MG63 (cell line): ENCODE measurements around the gene EFCAB8. TPM values are rescaled to one million over a fixed set of nuclear protein-coding genes. Genes with fewer than 3 reads are reported as not detected.

Source experiments
- DNase-seq: peaks from one replicate; pipeline ENCODE4 v3.0.0-alpha.2; 2020
- H3K27me3 ChIP-seq: fragments of 250-450 bp; sonication (Bioruptor Pico); 2 replicates; pipeline ENCODE4 v1.5.1; 2020; ENCODE audit warnings: mild to moderate bottlenecking, moderate library complexity
- H3K36me3 ChIP-seq: fragments of 250-450 bp; sonication (Bioruptor Pico); 2 replicates; pipeline ENCODE4 v1.5.1; 2020; ENCODE audit warnings: mild to moderate bottlenecking, moderate library complexity
- H3K4me3 ChIP-seq: fragments of 250-450 bp; sonication (Bioruptor Pico); 2 replicates; pipeline ENCODE4 v1.5.1; 2020; ENCODE audit warnings: mild to moderate bottlenecking, moderate library complexity
- H3K9me3 ChIP-seq: fragments of 250-450 bp; sonication (Bioruptor Pico); 2 replicates; pipeline ENCODE4 v1.5.1; 2020; ENCODE audit warnings: mild to moderate bottlenecking, moderate library complexity
- total RNA-seq: library from RNA; depleted of rRNA; stranded (reverse); fragments of >200 nt; shearing (Covaris generic); gene quantifications from 2 replicates; pipeline ENCODE4 v1.2.3, GENCODE V29; 2014; ENCODE audit warnings: low replicate concordance; rRNA removed

The EFCAB8 gene
- total RNA-seq, 1 experiment from 2014 or later = not detected

GRCh38 chr20:33010674-33011449, 152.1 kb downstream of the EFCAB8 start:
- no peak overlapping the region for H3K4me3 ChIP-seq
- H3K9me3 ChIP-seq = no peaks in the 10 kb centered on the region
- H3K27me3 ChIP-seq = no peaks in the 10 kb centered on the region
- no peak for DNase-seq
- no peaks in the 10 kb centered on the region for H3K36me3 ChIP-seq

Other genes starting within 250 kb of the EFCAB8 start
- not detected in 2 replicates for gene C20orf203, start 185.0 kb upstream of the EFCAB8 start, total RNA-seq
- gene COMMD7, start 115.5 kb upstream of the EFCAB8 start, total RNA-seq = 70.5 and 112 TPM in 2 replicates
- gene DNMT3B, start 96.5 kb upstream of the EFCAB8 start, total RNA-seq = 5.6 and 6.6 TPM in 2 replicates
- 84.1 and 106 TPM in 2 replicates for gene MAPRE1, start 39.0 kb upstream of the EFCAB8 start, total RNA-seq
- gene SUN5, start 145.5 kb downstream of the EFCAB8 start, total RNA-seq = not detected in 2 replicates
- gene BPIFB2, start 148.8 kb downstream of the EFCAB8 start, total RNA-seq = not detected in 2 replicates
- gene BPIFB6, start 172.7 kb downstream of the EFCAB8 start, total RNA-seq = not detected in 2 replicates
- gene BPIFB3, start 195.0 kb downstream of the EFCAB8 start, total RNA-seq = not detected in 2 replicates
- not detected in 2 replicates for gene BPIFB4, start 220.7 kb downstream of the EFCAB8 start, total RNA-seq